GM21529 (cell line): ENCODE measurements around the gene KAT14.
"Not testable (repeated sequence)": the region's sequence is repeated elsewhere in the genome, so short reads cannot be mapped to it uniquely, and the experiment has no call there.

Experiments used
- ATAC-seq: cut with Tn5 transposase; IDR thresholded peaks from one replicate; pipeline ENCODE4 v1.9.1; 2021; ENCODE audit not compliant: unreplicated experiment

KAT14 gene

DNA sequence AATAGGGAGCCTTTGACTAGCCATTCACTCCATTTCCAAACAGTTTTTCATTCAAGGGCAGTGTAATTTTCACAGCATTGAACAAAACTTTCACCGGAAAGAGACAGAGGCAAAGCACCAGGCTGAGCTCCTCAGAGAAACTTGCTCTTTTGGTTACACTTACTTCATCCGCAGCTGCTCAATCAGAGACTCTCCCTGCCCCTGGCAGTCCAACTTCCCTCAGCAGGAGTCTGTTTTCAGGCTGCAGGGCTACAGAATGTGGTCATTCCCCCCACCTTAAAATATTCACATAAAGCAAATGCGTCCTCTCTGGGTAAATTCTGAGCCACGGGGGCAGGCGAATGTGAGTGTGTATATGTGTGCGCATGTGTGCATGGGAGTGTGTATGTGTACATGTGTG, 80.6 kb downstream of the KAT14 start:
- no peak for ATAC-seq

- no peak for ATAC-seq
Measured at GRCh38 chr20:18223409-18223808, 85.7 kb downstream of the KAT14 start.

DNA sequence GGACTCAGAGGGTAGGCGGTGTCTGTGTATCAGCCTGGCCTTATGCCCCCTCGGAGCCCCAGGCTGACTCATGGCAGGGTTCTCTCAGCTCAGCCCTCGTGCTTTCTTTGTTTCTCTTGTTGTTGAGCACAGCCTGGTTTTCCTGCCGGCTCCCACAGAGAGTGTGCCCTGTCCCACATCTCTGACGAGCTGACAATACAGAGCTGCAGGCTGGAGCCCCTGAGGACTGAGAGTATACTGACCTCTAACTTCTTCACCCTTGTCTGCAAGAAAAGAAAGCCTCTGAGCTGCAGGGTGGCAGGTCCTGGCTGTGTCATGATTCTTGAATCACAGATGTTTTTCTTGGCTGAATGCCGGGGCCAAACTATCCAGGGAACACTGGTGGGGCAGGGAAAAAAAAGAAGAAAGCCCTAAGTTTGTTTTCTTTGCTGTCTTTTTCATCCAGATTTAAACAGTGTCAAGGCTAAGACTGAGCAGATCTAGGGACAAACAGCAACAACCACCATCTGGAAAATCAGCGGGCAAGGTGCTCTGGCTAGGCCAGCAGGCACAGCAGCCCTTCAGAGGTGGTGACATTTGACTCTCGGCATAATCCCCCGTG, 87.4 kb downstream of the KAT14 start:
- ATAC-seq = no peak

DNA sequence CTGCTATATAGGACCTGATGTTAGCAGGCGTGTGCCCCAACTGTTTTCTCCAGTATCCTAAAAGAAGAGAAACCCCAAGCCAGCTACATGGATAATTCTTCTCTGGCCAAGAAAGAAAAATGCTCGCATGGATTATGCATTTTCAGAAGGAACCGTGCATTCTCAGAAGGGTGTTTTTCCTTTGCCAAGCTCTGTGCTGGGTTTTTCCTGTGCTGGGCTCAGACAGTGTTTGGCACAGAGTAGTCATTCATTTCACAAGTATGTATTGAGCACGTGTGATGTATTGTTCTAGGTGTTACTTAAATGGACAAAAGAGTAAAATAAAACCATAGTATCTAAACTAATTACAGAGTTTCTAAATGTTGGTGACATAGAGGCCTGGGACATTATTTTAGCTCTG, 88.0 kb downstream of the KAT14 start:
- no peak for ATAC-seq

- ATAC-seq = not testable (repeated sequence)
Measured at GRCh38 chr20:18226741-18227140, 89.1 kb downstream of the KAT14 start.

- no peak for ATAC-seq
Measured at GRCh38 chr20:18233408-18233943, 95.8 kb downstream of the KAT14 start.
